ENCODE results near the gene LIN37. TPM values are rescaled to one million over a fixed set of nuclear protein-coding genes. Genes with fewer than 3 reads are reported as not detected.

Gene LIN37
- total RNA-seq, 1 experiment from 2014 or later, result 5.9 TPM

GRCh38 chr19:35712567-35713505 lies 35.5 kb upstream of the LIN37 start:
- TF ChIP-seq CTCF (conservative IDR thresholded peaks at IDR 0.05), result no peak

More at GRCh38 chr19:35712567-35713505, 35.5 kb upstream of the LIN37 start:
- no peak overlapping the region for H3K4me2 ChIP-seq (ENCODE audit: insufficient read depth, insufficient read length, low read length)
- H2BK15ac ChIP-seq (ENCODE audit: low read depth, low read length), result no peak overlapping the region
- no peak overlapping the region for H2BK20ac ChIP-seq (ENCODE audit: low read depth, low read length, poor library complexity, severe bottlenecking)
- H2BK120ac ChIP-seq (ENCODE audit: low read depth, low read length, poor library complexity, severe bottlenecking), result no peak overlapping the region
- no peak overlapping the region for H3K14ac ChIP-seq (ENCODE audit: insufficient read depth, low read length)
- H3K23me2 ChIP-seq (ENCODE audit: insufficient read length, low read depth, low read length, poor library complexity, severe bottlenecking), result peaks cover 11% of the 10 kb centered on the region
- Mint-ChIP-seq H3K4me3 (no peak overlapping the region; a peak in 1 of 5 replicates), H3K36me3 (ENCODE audit: insufficient read depth in 1 of 3, low read depth in 3 of 3) (peaks cover 0 to 14% (median 6%) of the 10 kb centered on the region in 3 experiments; a peak in 5 of 7 replicates), H3K4me1 (peaks cover 42 to 43% of the 10 kb centered on the region in 2 experiments), H3K27me3 (ENCODE audit: low read depth) (no peaks in the 10 kb centered on the region; the same call in 1 of the 2 replicates), H3K27ac (no peak overlapping the region; a peak in 1 of 7 replicates), H3K9me3 (no peaks in the 10 kb centered on the region; a peak in 1 of 5 replicates)
- no peak overlapping the region for H4K5ac ChIP-seq (ENCODE audit: insufficient read length, low read depth, low read length)
- H2AK5ac ChIP-seq (ENCODE audit: insufficient read length, low read length), result no peak overlapping the region
- no peak overlapping the region for H3K27ac ChIP-seq (ENCODE audit: insufficient read length, low read depth, low read length)
- H2AFZ ChIP-seq (ENCODE audit: low read length), result no peak overlapping the region
- no peak overlapping the region for H3K56ac ChIP-seq (ENCODE audit: insufficient read length, low read depth, low read length)
- H3K4ac ChIP-seq (ENCODE audit: low read depth, low read length), result no peak overlapping the region
- H3K79me1 ChIP-seq (ENCODE audit: insufficient read depth, low read depth, low read length, poor library complexity, severe bottlenecking), result no peaks in the 10 kb centered on the region
- H3K9me3 ChIP-seq (ENCODE audit: control insufficient read depth, low read depth, low read length), result no peaks in the 10 kb centered on the region
- H3K18ac ChIP-seq (ENCODE audit: insufficient read length, low read depth, low read length), result no peak overlapping the region
- no peak overlapping the region for H4K91ac ChIP-seq (ENCODE audit: insufficient read length, low read depth, low read length)
- WGBS (ENCODE audit: extremely low coverage, insufficient read length, low lambda C conversion rate), result no CpG with 5 or more reads among the region's 11 CpGs
- no peaks in the 10 kb centered on the region for H3K27me3 ChIP-seq (ENCODE audit: insufficient read depth, low read length)
- no peaks in the 10 kb centered on the region; the same call in 1 of the 2 replicates for H3K79me2 ChIP-seq (ENCODE audit: insufficient read depth, low read length)
- H3K23ac ChIP-seq (ENCODE audit: insufficient read length, low read depth, low read length), result no peak overlapping the region
- no peak overlapping the region for H2BK5ac ChIP-seq (ENCODE audit: insufficient read length, low read length)
- H2BK12ac ChIP-seq (ENCODE audit: insufficient read length, low read depth, low read length), result no peak overlapping the region
- H3K9ac ChIP-seq (ENCODE audit: extremely low read depth, insufficient read length, low read length), result no peak overlapping the region
- H4K20me1 ChIP-seq (ENCODE audit: control insufficient read depth, insufficient read depth, insufficient read length), result no peaks in the 10 kb centered on the region
- H4K8ac ChIP-seq (replicated peaks; ENCODE audit: insufficient read length, low read depth, low read length), result no peak overlapping the region
- no peak overlapping the region for H3T11ph ChIP-seq (ENCODE audit: low read length)
- no peak for DNase-seq
- peaks cover 10% of the 10 kb centered on the region; the same call in 1 of the 2 replicates for H3K4me1 ChIP-seq (ENCODE audit: insufficient read depth, low read length)

All from H9 (cell line).